BJ (cell line): Measurements from ENCODE around the gene LAPTM4A. TPM values are rescaled to one million over a fixed set of nuclear protein-coding genes. Genes with fewer than 3 reads are reported as not detected.

Experiments used
- CTCF ChIA-PET: fragments of 350-600 bp; formaldehyde crosslinking; extraction: SDS; loops from one replicate; lab custom pipeline; 2021; ENCODE audit warnings: antibody characterized with exemption, inconsistent platforms; lab: Yijun Ruan, JAX
- POLR2A ChIA-PET: fragments of 300-600 bp; sonication (Branson Sonifier 250); formaldehyde crosslinking; extraction: SDS; loops from one replicate; lab custom pipeline; 2021; ENCODE audit warnings: antibody characterized with exemption; lab: Charles Lee
- DNase-seq: peaks from one replicate; pipeline ENCODE4 v3.0.0-alpha.2; 2011; ENCODE audit warnings: low read depth
- H3K27me3 ChIP-seq: 2 replicates; pipeline ENCODE4 v1.6.0; 2011; ENCODE audit warnings: low read length; ENCODE audit not compliant: control insufficient read depth, insufficient read depth
- H3K36me3 ChIP-seq: 2 replicates; pipeline ENCODE4 v1.5.1; 2011; ENCODE audit warnings: low read length; ENCODE audit not compliant: control insufficient read depth, insufficient read depth
- H3K4me3 ChIP-seq: 2 replicates; pipeline ENCODE4 v1.5.1; 2011; ENCODE audit warnings: low read depth, mild to moderate bottlenecking, control low read depth, low read length
- polyA plus RNA-seq: library from polyadenylated mRNA; depleted of rRNA; stranded (reverse); fragments of >200 nt; gene quantifications from 2 replicates; pipeline ENCODE4 v1.2.3, GENCODE V29; 2011
- TF ChIP-seq, protein P1 (sequence below): IDR thresholded peaks from 2 replicates; pipeline ENCODE4 v1.5.1; 2011; ENCODE audit warnings: low read depth, mild to moderate bottlenecking, control low read depth, inconsistent platforms, low read length, moderate library complexity; ENCODE audit not compliant: insufficient read depth

Gene LAPTM4A
- polyA plus RNA-seq, 1 experiment, result 379 TPM

DNA sequence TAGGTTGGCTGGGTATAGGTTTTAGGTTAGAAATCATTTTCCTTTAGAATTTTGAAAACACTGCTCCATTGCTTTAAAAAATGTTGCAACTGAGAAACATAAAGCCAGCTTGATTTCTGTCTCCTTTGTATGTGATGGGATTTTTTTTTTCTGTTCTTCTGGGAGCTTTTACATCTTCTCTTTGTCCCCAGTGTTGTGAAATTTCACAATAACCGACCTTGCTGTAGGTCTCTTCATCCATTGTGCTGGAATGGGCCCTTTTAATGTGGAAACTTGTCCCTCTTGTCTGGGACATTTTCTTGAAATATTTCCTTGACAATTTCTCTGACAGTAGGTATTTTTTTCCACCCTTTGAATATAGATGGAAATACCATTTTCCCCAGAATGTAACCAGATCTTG, 44.0 kb upstream of the LAPTM4A start:
- Histone ChIP-seq H3K36me3 (no peaks in the 10 kb centered on the region), H3K4me3 (no peak overlapping the region), H3K27me3 (no peaks in the 10 kb centered on the region)
- ChIA-PET POLR2A (no interaction called here), CTCF (interaction anchor here (0.7 to 9.1 kb wide), 9 partner anchors 10 to 139 kb away, joined by 3 to 157 read pairs (median 7); partner anchors contain the start of gene SDC1)
- TF ChIP-seq, protein P1, sequence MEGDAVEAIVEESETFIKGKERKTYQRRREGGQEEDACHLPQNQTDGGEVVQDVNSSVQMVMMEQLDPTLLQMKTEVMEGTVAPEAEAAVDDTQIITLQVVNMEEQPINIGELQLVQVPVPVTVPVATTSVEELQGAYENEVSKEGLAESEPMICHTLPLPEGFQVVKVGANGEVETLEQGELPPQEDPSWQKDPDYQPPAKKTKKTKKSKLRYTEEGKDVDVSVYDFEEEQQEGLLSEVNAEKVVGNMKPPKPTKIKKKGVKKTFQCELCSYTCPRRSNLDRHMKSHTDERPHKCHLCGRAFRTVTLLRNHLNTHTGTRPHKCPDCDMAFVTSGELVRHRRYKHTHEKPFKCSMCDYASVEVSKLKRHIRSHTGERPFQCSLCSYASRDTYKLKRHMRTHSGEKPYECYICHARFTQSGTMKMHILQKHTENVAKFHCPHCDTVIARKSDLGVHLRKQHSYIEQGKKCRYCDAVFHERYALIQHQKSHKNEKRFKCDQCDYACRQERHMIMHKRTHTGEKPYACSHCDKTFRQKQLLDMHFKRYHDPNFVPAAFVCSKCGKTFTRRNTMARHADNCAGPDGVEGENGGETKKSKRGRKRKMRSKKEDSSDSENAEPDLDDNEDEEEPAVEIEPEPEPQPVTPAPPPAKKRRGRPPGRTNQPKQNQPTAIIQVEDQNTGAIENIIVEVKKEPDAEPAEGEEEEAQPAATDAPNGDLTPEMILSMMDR, result no peak
- no peak for DNase-seq

DNA sequence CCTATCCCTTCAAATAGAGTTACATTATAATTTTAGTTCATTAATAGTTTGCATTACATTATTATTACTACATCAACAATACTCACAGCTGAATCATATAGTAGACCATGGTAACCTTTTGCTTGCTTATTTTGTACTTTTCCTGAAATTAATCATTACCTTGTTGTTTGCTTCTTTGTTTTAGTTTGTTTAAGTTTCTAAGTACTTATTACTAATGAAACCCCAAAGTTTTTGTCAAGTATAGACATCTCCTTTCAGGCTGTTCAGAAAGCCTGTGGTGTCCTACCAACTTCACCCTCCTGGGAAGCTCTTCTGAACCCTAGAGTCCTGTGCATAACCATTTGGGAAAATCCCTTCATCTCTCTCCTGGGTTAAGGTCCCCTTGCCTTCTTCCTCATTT, 43.5 kb upstream of the LAPTM4A start:
- H3K36me3 ChIP-seq, result no peaks in the 10 kb centered on the region
- no peak for DNase-seq
- H3K4me3 ChIP-seq, result no peak overlapping the region
- TF ChIP-seq, protein P1, result no peak
- POLR2A ChIA-PET, result interaction anchor here (1.2 kb wide), 1 partner anchor 43 kb away, joined by 3 read pairs; the partner anchor contains the start of gene LAPTM4A
- CTCF ChIA-PET, result interaction anchor here (0.7 to 9.1 kb wide), 21 partner anchors 9 to 144 kb away, joined by 3 to 157 read pairs (median 5); no protein-coding TSS in a partner anchor
- no peaks in the 10 kb centered on the region for H3K27me3 ChIP-seq

DNA sequence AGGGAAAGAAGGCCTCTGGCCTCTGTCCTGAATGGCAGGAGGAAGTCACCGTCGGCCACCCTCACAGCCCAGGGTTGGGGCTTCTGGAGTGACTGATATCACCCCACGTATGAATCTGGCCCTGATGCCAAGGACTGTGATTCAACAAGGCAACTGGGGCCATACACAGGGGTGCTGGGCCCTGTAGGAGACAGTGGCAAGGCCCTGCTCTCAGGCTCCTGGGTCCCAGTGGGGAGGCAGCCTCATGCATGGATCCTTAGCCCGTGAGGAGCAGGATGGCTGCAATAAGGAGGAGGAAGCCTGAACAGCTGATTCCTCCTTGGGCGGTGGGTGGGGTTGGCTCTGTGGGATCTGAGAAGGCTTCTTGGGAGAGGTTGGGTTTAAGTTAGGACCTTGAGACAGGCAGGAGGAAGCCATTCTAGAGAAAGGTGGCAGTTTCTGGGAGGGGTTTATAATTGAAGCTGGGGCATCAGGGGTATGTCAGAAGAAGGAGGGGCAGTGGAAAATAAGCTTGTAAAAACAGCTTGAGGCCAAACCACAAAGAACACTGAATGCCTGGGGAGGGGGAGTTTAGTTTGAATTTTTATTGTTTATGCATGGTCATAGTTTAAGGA, 42.8 kb upstream of the LAPTM4A start:
- CTCF ChIA-PET, result interaction anchor here (0.6 to 9.1 kb wide), 38 partner anchors 10 to 1263 kb away, joined by 3 to 157 read pairs (median 5); partner anchors contain the start of genes LAPTM4A and SDC1
- POLR2A ChIA-PET, result interaction anchor here (0.6 to 1.2 kb wide), 2 partner anchors 43 to 71 kb away, joined by 3 read pairs; partner anchors contain the start of gene LAPTM4A
- TF ChIP-seq, protein P1, result no peak

DNA sequence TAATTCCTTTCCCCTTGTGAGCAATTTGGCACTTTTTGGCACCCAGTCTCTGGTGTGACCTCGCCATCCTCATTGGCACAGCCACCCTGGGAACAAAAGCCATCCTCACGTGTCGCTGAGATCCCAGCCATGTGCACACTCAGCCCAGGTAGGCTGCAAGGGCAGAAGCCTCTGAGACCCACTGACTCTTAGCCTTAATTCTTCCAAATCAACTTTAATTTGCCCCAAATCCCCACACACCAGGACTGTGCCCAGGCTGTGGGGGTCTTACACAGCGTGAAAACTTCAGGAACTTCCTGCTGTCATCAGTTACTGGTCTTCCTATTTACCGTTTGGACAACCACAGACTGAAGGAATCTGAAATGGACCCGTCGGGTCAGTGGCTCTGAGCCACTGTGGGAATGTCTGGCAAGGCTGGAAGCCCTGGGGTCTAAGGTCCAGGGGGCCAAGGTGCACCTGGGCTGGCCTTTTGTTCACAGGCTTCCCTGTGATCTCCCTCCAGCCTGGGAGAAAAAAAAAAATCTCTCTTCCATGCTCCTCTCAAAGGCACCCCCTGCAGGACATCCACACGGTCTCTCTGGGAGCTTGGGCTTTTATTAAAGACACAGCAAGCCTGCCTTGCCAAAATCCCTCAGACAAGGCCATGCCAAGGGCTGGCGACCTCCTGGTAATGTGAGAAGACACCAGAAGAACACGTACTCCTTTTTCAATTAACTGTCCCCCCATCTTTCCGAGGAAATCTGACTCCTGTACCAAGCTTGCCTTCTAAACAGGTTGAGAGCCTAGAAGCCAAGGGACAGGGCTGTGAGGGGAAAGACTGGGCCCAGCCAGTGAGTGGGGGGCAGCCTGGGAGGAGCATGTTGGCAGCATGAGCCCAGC, 42.1 kb upstream of the LAPTM4A start:
- Histone ChIP-seq H3K36me3 (no peaks in the 10 kb centered on the region), H3K27me3 (no peaks in the 10 kb centered on the region), H3K4me3 (no peak overlapping the region)
- TF ChIP-seq, protein P1, result peak; percentile 83
- DNase-seq, result peak; percentile 26
- POLR2A ChIA-PET, result interaction anchor here (0.6 to 1.2 kb wide), 2 partner anchors 42 to 70 kb away, joined by 3 read pairs; partner anchors contain the start of gene LAPTM4A
- CTCF ChIA-PET, result interaction anchor here (0.6 to 9.1 kb wide), 35 partner anchors 9 to 1262 kb away, joined by 3 to 157 read pairs (median 5); partner anchors contain the start of genes LAPTM4A and SDC1

More for the DNA sequence above, 42.8 kb upstream of the LAPTM4A start:
- Histone ChIP-seq H3K36me3 (no peaks in the 10 kb centered on the region), H3K4me3 (no peak overlapping the region), H3K27me3 (no peaks in the 10 kb centered on the region)
- no peak for DNase-seq
